HAP-1 (cell line): ENCODE data around the gene GATA5.

Experiments
- DNase-seq, 2 experiments: peaks; one replicate each; pipeline ENCODE4 v3.0.0-alpha.2; 2016 to 2020; ENCODE audit warnings: low spot score in 2 of 2
- H3K27me3 ChIP-seq: fragments of 250-450 bp; sonication (Bioruptor Pico); 2 replicates; pipeline ENCODE4 v1.5.1; 2020; ENCODE audit warnings: low read depth, mild to moderate bottlenecking, moderate library complexity
- H3K36me3 ChIP-seq: fragments of 250-450 bp; sonication (Bioruptor Pico); replicated peaks from 2 replicates; pipeline ENCODE4 v1.5.1; 2020; ENCODE audit warnings: mild to moderate bottlenecking
- H3K4me1 ChIP-seq: fragments of 250-450 bp; sonication (Bioruptor Pico); 2 replicates; pipeline ENCODE4 v1.5.1; 2020; ENCODE audit warnings: mild to moderate bottlenecking
- H3K4me3 ChIP-seq: fragments of 250-450 bp; sonication (Bioruptor Pico); 2 replicates; pipeline ENCODE4 v1.5.1; 2020; ENCODE audit warnings: mild to moderate bottlenecking, moderate library complexity
- H3K9me3 ChIP-seq: fragments of 250-450 bp; sonication (Bioruptor Pico); 2 replicates; pipeline ENCODE4 v1.5.1; 2020; ENCODE audit warnings: mild to moderate bottlenecking, moderate library complexity
- in situ Hi-C: fragments of 300-500 bp; cut with MboI; formaldehyde crosslinking; loops from 3 replicates; pipeline ENCODE4 v1.14.3; 2020; ENCODE audit warnings: low sequenced_read_pairs, inconsistent platforms, mixed read lengths

The GATA5 gene

GRCh38 chr20:62475772-62476055 lies at the start of gene GATA5:
TSS of gene GATA5 (minus strand) at chr20:62475995. CDS start at chr20:62475521, 474 bp downstream.
- in situ Hi-C loops: no loop called here
- Histone ChIP-seq H3K27me3 (peaks cover 65% of the 10 kb centered on the region), H3K9me3 (no peaks in the 10 kb centered on the region), H3K36me3 (no peaks in the 10 kb centered on the region), H3K4me1 (no peaks in the 10 kb centered on the region), H3K4me3 (peak within 1 kb of the TSS; percentile 14)
- no peak for DNase-seq

- no peaks in the 10 kb centered on the region for H3K4me1 ChIP-seq
- no peak overlapping the region for H3K4me3 ChIP-seq
- no peaks in the 10 kb centered on the region for H3K36me3 ChIP-seq
- H3K9me3 ChIP-seq: no peaks in the 10 kb centered on the region
- in situ Hi-C loops: no loop called here
- peaks cover 6% of the 10 kb centered on the region; the same call in 1 of the 2 replicates for H3K27me3 ChIP-seq
- DNase-seq: no peak
These were observed 49.2 kb upstream of the GATA5 start for GRCh38 chr20:62525014-62525413.

GRCh38 chr20:62524505-62524911 lies 48.7 kb upstream of the GATA5 start:
- Histone ChIP-seq H3K4me3 (no peak overlapping the region), H3K9me3 (no peaks in the 10 kb centered on the region), H3K36me3 (no peaks in the 10 kb centered on the region), H3K4me1 (no peaks in the 10 kb centered on the region), H3K27me3 (peaks cover 6% of the 10 kb centered on the region; the same call in 1 of the 2 replicates)
- in situ Hi-C loops: no loop called here
- no peak for DNase-seq

- no peak for DNase-seq
- Histone ChIP-seq H3K9me3 (no peaks in the 10 kb centered on the region), H3K4me1 (no peaks in the 10 kb centered on the region), H3K4me3 (no peak overlapping the region), H3K27me3 (peaks cover 6% of the 10 kb centered on the region; the same call in 1 of the 2 replicates), H3K36me3 (no peaks in the 10 kb centered on the region)
- in situ Hi-C loops: no loop called here
These were observed 47.8 kb upstream of the GATA5 start for GRCh38 chr20:62523473-62524203.

- no peak for DNase-seq
- Histone ChIP-seq H3K27me3 (peaks cover 6% of the 10 kb centered on the region; the same call in 1 of the 2 replicates), H3K9me3 (no peaks in the 10 kb centered on the region), H3K4me1 (no peaks in the 10 kb centered on the region), H3K4me3 (no peak overlapping the region), H3K36me3 (no peaks in the 10 kb centered on the region)
- in situ Hi-C loops: no loop called here
These were observed 47.1 kb upstream of the GATA5 start for GRCh38 chr20:62522748-62523396.

GRCh38 chr20:62519826-62520225 lies 44.0 kb upstream of the GATA5 start:
- in situ Hi-C loops: no loop called here
- Histone ChIP-seq H3K4me1 (no peaks in the 10 kb centered on the region), H3K27me3 (peaks cover 6% of the 10 kb centered on the region; the same call in 1 of the 2 replicates)

GRCh38 chr20:62518911-62519310 lies 43.1 kb upstream of the GATA5 start:
- DNase-seq: no peak
- no peaks in the 10 kb centered on the region for H3K36me3 ChIP-seq
- no peaks in the 10 kb centered on the region for H3K4me1 ChIP-seq
- in situ Hi-C loops: no loop called here
- H3K27me3 ChIP-seq: peaks cover 6% of the 10 kb centered on the region; the same call in 1 of the 2 replicates
- H3K4me3 ChIP-seq: no peak overlapping the region
- no peaks in the 10 kb centered on the region for H3K9me3 ChIP-seq

More at GRCh38 chr20:62519826-62520225, 44.0 kb upstream of the GATA5 start:
- H3K36me3 ChIP-seq: no peaks in the 10 kb centered on the region
- DNase-seq: no peak
- H3K9me3 ChIP-seq: no peaks in the 10 kb centered on the region
- H3K4me3 ChIP-seq: no peak overlapping the region

GRCh38 chr20:62517901-62518610 lies 42.3 kb upstream of the GATA5 start:
- H3K4me1 ChIP-seq: no peaks in the 10 kb centered on the region
- no peak for DNase-seq
- peaks cover 7% of the 10 kb centered on the region for H3K27me3 ChIP-seq
- H3K36me3 ChIP-seq: no peaks in the 10 kb centered on the region
- H3K4me3 ChIP-seq: no peak overlapping the region
- H3K9me3 ChIP-seq: no peaks in the 10 kb centered on the region
- in situ Hi-C loops: no loop called here

GRCh38 chr20:62517168-62517567 lies 41.4 kb upstream of the GATA5 start:
- Histone ChIP-seq H3K4me3 (no peak overlapping the region), H3K9me3 (no peaks in the 10 kb centered on the region), H3K36me3 (no peaks in the 10 kb centered on the region), H3K4me1 (no peaks in the 10 kb centered on the region), H3K27me3 (peaks cover 12% of the 10 kb centered on the region)
- in situ Hi-C loops: no loop called here
- DNase-seq: no peak

- H3K9me3 ChIP-seq: no peaks in the 10 kb centered on the region
- no peaks in the 10 kb centered on the region for H3K4me1 ChIP-seq
- peaks cover 16% of the 10 kb centered on the region for H3K27me3 ChIP-seq
- in situ Hi-C loops: no loop called here
- no peaks in the 10 kb centered on the region for H3K36me3 ChIP-seq
- no peak overlapping the region for H3K4me3 ChIP-seq
- DNase-seq: no peak
These were observed 40.5 kb upstream of the GATA5 start for GRCh38 chr20:62516338-62516737.

GRCh38 chr20:62515826-62516225 lies 40.0 kb upstream of the GATA5 start:
- no peaks in the 10 kb centered on the region for H3K9me3 ChIP-seq
- H3K36me3 ChIP-seq: no peaks in the 10 kb centered on the region
- in situ Hi-C loops: no loop called here
- no peak for DNase-seq
- H3K4me1 ChIP-seq: no peaks in the 10 kb centered on the region
- peaks cover 11% of the 10 kb centered on the region for H3K27me3 ChIP-seq
- H3K4me3 ChIP-seq: no peak overlapping the region

GRCh38 chr20:62515280-62515679 lies 39.5 kb upstream of the GATA5 start:
- in situ Hi-C loops: no loop called here
- no peaks in the 10 kb centered on the region for H3K4me1 ChIP-seq
- no peaks in the 10 kb centered on the region for H3K36me3 ChIP-seq
- H3K9me3 ChIP-seq: no peaks in the 10 kb centered on the region
- no peak overlapping the region for H3K4me3 ChIP-seq
- no peak for DNase-seq
- peaks cover 11% of the 10 kb centered on the region for H3K27me3 ChIP-seq

GRCh38 chr20:62513991-62514390 lies 38.2 kb upstream of the GATA5 start:
- H3K36me3 ChIP-seq: no peaks in the 10 kb centered on the region
- in situ Hi-C loops: no loop called here
- H3K4me1 ChIP-seq: no peaks in the 10 kb centered on the region
- no peak for DNase-seq
- H3K9me3 ChIP-seq: no peaks in the 10 kb centered on the region
- no peak overlapping the region for H3K4me3 ChIP-seq
- H3K27me3 ChIP-seq: peaks cover 11% of the 10 kb centered on the region
